Uterus (tissue), 2 donors: ENCODE measurements around the gene PROM1.

Source experiments
- POLR2A ChIP-seq, 2 donors: fragments of 450-650 bp; IDR thresholded peaks; one replicate each; pipeline ENCODE4 v1.6.1; 2016; ENCODE audit warnings: antibody characterized with exemption in 2 of 2, mild to moderate bottlenecking in 1 of 2, moderate library complexity in 1 of 2
- TF ChIP-seq, protein P1 (sequence below), 4 experiments: fragments of 200-600 bp in 2 of 4; fragments of 450-650 bp in 2 of 4; sonication (generic) in 2 of 4; IDR thresholded peaks; one replicate each; pipeline ENCODE4 v1.5.1; 2016 to 2019; ENCODE audit warnings: antibody characterized with exemption in 4 of 4, mild to moderate bottlenecking in 2 of 4, moderate library complexity in 1 of 4

DNA sequence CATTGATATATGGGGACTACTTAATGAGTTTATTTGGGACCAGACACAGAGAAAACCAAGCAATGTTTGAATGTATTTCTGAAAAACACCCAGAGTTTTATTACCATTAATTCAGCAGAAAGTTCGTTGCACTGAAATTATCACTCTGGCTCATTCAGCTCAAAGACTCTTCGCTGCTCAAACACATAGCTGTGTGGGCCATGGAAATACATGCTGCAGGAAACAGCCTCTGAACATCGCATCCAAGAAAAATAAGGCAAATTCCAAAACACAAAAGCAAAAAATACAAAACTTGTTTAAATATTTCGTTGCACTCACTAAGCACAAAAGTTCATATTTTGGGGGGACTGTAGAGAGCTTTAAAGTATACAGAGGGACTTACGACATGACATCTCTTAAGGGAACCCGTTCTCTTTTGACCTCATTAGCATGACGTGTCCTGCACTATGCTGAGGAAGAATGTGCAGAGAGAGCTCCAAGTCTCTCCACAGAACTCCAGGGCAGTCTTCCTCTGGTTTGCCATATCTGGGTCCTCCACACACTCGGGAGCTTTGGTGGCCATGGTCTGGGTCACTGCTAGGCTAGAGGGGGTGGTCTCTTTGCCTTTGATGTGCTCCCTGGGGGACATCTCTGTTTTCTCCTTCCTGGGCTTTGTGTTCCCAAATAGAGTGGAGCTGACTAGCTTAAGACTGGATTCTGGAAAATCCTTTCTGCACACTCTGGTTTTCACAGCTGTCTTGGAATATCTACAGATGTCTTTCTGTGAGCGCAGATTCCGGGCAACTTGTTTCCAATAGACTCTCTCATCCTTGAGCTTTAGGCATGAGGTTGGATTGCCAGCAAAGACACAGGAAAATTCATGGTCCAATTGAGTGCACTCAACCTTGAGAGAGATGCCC, 148.1 kb downstream of the PROM1 start:
- TF ChIP-seq, protein P1, sequence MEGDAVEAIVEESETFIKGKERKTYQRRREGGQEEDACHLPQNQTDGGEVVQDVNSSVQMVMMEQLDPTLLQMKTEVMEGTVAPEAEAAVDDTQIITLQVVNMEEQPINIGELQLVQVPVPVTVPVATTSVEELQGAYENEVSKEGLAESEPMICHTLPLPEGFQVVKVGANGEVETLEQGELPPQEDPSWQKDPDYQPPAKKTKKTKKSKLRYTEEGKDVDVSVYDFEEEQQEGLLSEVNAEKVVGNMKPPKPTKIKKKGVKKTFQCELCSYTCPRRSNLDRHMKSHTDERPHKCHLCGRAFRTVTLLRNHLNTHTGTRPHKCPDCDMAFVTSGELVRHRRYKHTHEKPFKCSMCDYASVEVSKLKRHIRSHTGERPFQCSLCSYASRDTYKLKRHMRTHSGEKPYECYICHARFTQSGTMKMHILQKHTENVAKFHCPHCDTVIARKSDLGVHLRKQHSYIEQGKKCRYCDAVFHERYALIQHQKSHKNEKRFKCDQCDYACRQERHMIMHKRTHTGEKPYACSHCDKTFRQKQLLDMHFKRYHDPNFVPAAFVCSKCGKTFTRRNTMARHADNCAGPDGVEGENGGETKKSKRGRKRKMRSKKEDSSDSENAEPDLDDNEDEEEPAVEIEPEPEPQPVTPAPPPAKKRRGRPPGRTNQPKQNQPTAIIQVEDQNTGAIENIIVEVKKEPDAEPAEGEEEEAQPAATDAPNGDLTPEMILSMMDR (IDR thresholded peaks at IDR 0.05), result no peak
- TF ChIP-seq POLR2A (IDR thresholded peaks at IDR 0.05), result no peak
